HEK293 (cell line): ENCODE measurements around the gene ADGB.

Experiments
- CTCF ChIA-PET: fragments of 350-600 bp; formaldehyde crosslinking; extraction: SDS; loops from one replicate; lab custom pipeline; 2021; ENCODE audit warnings: antibody characterized with exemption; lab: Yijun Ruan, JAX
- POLR2A ChIA-PET: fragments of 300-600 bp; formaldehyde crosslinking; extraction: SDS; loops from one replicate; lab custom pipeline; 2020; ENCODE audit warnings: antibody characterized with exemption, inconsistent platforms; lab: Yijun Ruan, JAX
- H3K27ac ChIP-seq: fragments of 200-500 bp; sonication (Bioruptor generic); 2 replicates; pipeline ENCODE4 v1.5.1; 2014; ENCODE audit warnings: low read depth, low read length, control low read depth, inconsistent platforms; ENCODE audit errors: extremely low read depth
- H3K36me3 ChIP-seq, 2 experiments: fragments of 200-500 bp in 1 of 2; sonication (Bioruptor generic) in 1 of 2; 1 replicate in 1 of 2; 2 replicates in 1 of 2; pipeline ENCODE4 v1.5.1; 2014 to 2017; ENCODE audit warnings: inconsistent platforms in 2 of 2, low read length in 2 of 2; ENCODE audit not compliant: control insufficient read depth in 2 of 2, insufficient read depth in 1 of 2
- H3K4me1 ChIP-seq: fragments of 200-500 bp; sonication (Bioruptor generic); 2 replicates; pipeline ENCODE4 v1.5.1; 2014; ENCODE audit warnings: mild to moderate bottlenecking, low read length, inconsistent platforms; ENCODE audit not compliant: control insufficient read depth, insufficient read depth
- H3K4me3 ChIP-seq: 2 replicates; pipeline ENCODE4 v1.5.1; 2011; ENCODE audit warnings: low read depth, mild to moderate bottlenecking, control low read depth, low read length, moderate library complexity
- H3K9me3 ChIP-seq: fragments of 200-500 bp; sonication (Bioruptor generic); 2 replicates; pipeline ENCODE4 v1.5.1; 2014; ENCODE audit warnings: low read depth, low read length, inconsistent platforms; ENCODE audit not compliant: control insufficient read depth, insufficient read depth
- BCL11A ChIP-seq: fragments of 450-650 bp; formaldehyde crosslinking; IDR thresholded peaks from 2 replicates; pipeline ENCODE4 v1.5.1; 2016; ENCODE audit warnings: low read depth, missing biosample characterization, missing genetic modification characterization
- GLI2 ChIP-seq: fragments of 450-650 bp; formaldehyde crosslinking; IDR thresholded peaks from 2 replicates; pipeline ENCODE4; 2017; ENCODE audit warnings: missing biosample characterization, missing genetic modification characterization, low read depth, borderline replicate concordance
- KLF9 ChIP-seq: fragments of 450-650 bp; formaldehyde crosslinking; IDR thresholded peaks from 2 replicates; pipeline ENCODE4 v1.5.1; 2016; ENCODE audit warnings: missing biosample characterization, missing genetic modification characterization, low read depth
- MEIS1 ChIP-seq: sonication (generic); formaldehyde crosslinking; IDR thresholded peaks from 2 replicates; pipeline ENCODE4 v1.8.1; 2022; ENCODE audit warnings: missing genetic modification reagents, mild to moderate bottlenecking, borderline replicate concordance
- SCRT2 ChIP-seq: fragments of 450-650 bp; formaldehyde crosslinking; IDR thresholded peaks from 2 replicates; pipeline ENCODE4 v1.5.1; 2016; ENCODE audit warnings: missing biosample characterization, missing genetic modification characterization
- SP7 ChIP-seq: fragments of 450-650 bp; formaldehyde crosslinking; IDR thresholded peaks from 2 replicates; pipeline ENCODE4 v1.5.1; 2016; ENCODE audit warnings: missing biosample characterization, missing genetic modification characterization
- WT1 ChIP-seq: fragments of 450-650 bp; formaldehyde crosslinking; IDR thresholded peaks from 2 replicates; pipeline ENCODE4 v1.5.1; 2016; ENCODE audit warnings: missing biosample characterization, missing genetic modification characterization
- ZBTB8A ChIP-seq: fragments of 450-650 bp; formaldehyde crosslinking; IDR thresholded peaks from 2 replicates; pipeline ENCODE4 v1.5.1; 2016; ENCODE audit warnings: missing biosample characterization, missing genetic modification characterization
- ZNF138 ChIP-seq: fragments of 450-650 bp; formaldehyde crosslinking; IDR thresholded peaks from 2 replicates; pipeline ENCODE4 v1.5.1; 2016; ENCODE audit warnings: missing biosample characterization, missing genetic modification characterization, borderline replicate concordance
- ZNF223 ChIP-seq: fragments of 450-650 bp; formaldehyde crosslinking; IDR thresholded peaks from 2 replicates; pipeline ENCODE4 v1.5.1; 2016; ENCODE audit warnings: missing biosample characterization, missing genetic modification characterization
- ZNF23 ChIP-seq: fragments of 450-650 bp; formaldehyde crosslinking; IDR thresholded peaks from 2 replicates; pipeline ENCODE4 v1.5.1; 2016; ENCODE audit warnings: missing biosample characterization, missing genetic modification characterization, borderline replicate concordance
- ZNF341 ChIP-seq: fragments of 450-650 bp; formaldehyde crosslinking; IDR thresholded peaks from 2 replicates; pipeline ENCODE4; 2016; ENCODE audit warnings: low read depth, missing biosample characterization, missing genetic modification characterization
- ZNF561 ChIP-seq: fragments of 450-650 bp; IDR thresholded peaks from 2 replicates; pipeline ENCODE4 v1.5.1; 2018; ENCODE audit warnings: missing biosample characterization, missing genetic modification characterization, borderline replicate concordance
- ZNF660 ChIP-seq: fragments of 450-650 bp; IDR thresholded peaks from 2 replicates; pipeline ENCODE4 v1.5.1; 2018; ENCODE audit warnings: missing biosample characterization, mild to moderate bottlenecking, missing genetic modification characterization
- ZNF777 ChIP-seq: fragments of 450-650 bp; formaldehyde crosslinking; IDR thresholded peaks from 2 replicates; pipeline ENCODE4 v1.5.1; 2017; ENCODE audit warnings: missing biosample characterization, missing genetic modification characterization, borderline replicate concordance
- TF ChIP-seq, protein P1 (sequence below): fragments of 450-650 bp; formaldehyde crosslinking; IDR thresholded peaks from 2 replicates; pipeline ENCODE4 v1.5.1; 2016; ENCODE audit warnings: missing biosample characterization, missing genetic modification characterization
- TF ChIP-seq, protein P2 (sequence below): fragments of 450-650 bp; formaldehyde crosslinking; IDR thresholded peaks from 2 replicates; pipeline ENCODE4 v1.5.1; 2016; ENCODE audit warnings: missing biosample characterization, missing genetic modification characterization
- TF ChIP-seq, protein P3 (sequence below): fragments of 450-650 bp; formaldehyde crosslinking; IDR thresholded peaks from 2 replicates; pipeline ENCODE4; 2016; ENCODE audit warnings: missing biosample characterization, missing genetic modification characterization
- TF ChIP-seq, protein P4 (sequence below): fragments of 450-650 bp; formaldehyde crosslinking; IDR thresholded peaks from 2 replicates; pipeline ENCODE4 v1.5.1; 2016; ENCODE audit warnings: missing biosample characterization, missing genetic modification characterization
- TF ChIP-seq, protein P5 (sequence below): fragments of 450-650 bp; formaldehyde crosslinking; optimal IDR thresholded peaks from 2 replicates; pipeline ENCODE3; 2016; ENCODE audit warnings: missing biosample characterization, mild to moderate bottlenecking, missing genetic modification characterization
- TF ChIP-seq, protein P6 (sequence below): IDR thresholded peaks from 2 replicates; pipeline ENCODE4 v1.6.1; 2011; ENCODE audit warnings: mild to moderate bottlenecking, low read depth, low read length, borderline replicate concordance

ADGB gene

DNA sequence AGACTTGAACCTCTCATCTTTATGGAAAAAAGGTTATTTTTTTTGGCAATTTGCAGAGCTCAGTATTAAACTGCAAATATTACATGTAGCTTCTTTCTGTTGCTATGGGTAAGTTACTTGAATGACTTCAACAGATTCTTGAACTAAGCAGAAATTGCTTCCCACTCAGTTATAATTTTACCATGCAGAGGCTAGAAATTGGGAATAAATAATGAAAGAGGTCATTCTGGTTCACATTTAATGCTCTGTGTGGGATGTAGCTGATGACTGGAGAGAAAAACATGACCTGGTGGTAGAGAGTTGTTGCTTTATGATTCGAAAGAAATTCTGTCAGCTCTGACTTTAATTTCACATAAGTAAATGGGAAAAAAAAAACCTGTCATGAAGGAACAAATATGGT is 16.8 kb upstream of the ADGB start (continued):
- no peak for TF ChIP-seq KLF9 (tag by site-specific recombination)
- no peak for TF ChIP-seq BCL11A (tag by site-specific recombination)
- TF ChIP-seq, all 188 proteins: peak for 0

DNA sequence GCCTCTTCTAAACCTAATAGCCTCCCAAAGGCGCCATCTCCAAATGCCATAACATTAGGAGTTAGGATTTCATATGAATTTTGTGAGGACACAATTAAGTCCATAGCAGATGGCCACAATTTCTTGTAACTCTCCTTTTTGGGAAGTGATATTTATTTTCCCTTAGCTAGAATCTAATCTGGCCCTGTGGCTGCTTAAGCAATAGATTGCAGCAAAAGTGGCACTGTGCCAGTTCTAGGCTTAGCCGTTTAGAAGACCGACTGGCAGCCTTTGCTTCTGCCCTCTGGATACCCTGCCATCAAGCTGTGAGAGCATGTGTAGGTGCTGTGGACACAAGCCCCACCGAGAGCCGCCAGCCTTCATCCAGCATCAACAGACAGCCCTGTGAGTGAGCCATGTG is 15.9 kb upstream of the ADGB start:
- Histone ChIP-seq H3K4me1 (no peaks in the 10 kb centered on the region), H3K9me3 (no peaks in the 10 kb centered on the region), H3K36me3 (no peaks in the 10 kb centered on the region), H3K4me3 (no peak overlapping the region), H3K27ac (no peak overlapping the region)
- TF ChIP-seq ZBTB8A (tag by site-specific recombination) (no peak), ZNF341 (tag by site-specific recombination) (no peak), ZNF223 (tag by site-specific recombination) (no peak), SP7 (tag by site-specific recombination) (no peak), GLI2 (tag by site-specific recombination) (no peak), ZNF660 (tag by site-specific recombination) (no peak), ZNF138 (tag by site-specific recombination) (no peak), MEIS1 (CRISPR knock-in tag) (no peak), ZNF23 (tag by site-specific recombination) (no peak), SCRT2 (tag by site-specific recombination) (no peak), ZNF777 (no peak), ZNF561 (tag by site-specific recombination) (no peak), WT1 (tag by site-specific recombination) (no peak)
- TF ChIP-seq, protein P1, sequence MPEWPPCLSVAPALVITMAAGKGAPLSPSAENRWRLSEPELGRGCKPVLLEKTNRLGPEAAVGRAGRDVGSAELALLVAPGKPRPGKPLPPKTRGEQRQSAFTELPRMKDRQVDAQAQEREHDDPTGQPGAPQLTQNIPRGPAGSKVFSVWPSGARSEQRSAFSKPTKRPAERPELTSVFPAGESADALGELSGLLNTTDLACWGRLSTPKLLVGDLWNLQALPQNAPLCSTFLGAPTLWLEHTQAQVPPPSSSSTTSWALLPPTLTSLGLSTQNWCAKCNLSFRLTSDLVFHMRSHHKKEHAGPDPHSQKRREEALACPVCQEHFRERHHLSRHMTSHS (tag by site-specific recombination), result no peak
- TF ChIP-seq, protein P2, sequence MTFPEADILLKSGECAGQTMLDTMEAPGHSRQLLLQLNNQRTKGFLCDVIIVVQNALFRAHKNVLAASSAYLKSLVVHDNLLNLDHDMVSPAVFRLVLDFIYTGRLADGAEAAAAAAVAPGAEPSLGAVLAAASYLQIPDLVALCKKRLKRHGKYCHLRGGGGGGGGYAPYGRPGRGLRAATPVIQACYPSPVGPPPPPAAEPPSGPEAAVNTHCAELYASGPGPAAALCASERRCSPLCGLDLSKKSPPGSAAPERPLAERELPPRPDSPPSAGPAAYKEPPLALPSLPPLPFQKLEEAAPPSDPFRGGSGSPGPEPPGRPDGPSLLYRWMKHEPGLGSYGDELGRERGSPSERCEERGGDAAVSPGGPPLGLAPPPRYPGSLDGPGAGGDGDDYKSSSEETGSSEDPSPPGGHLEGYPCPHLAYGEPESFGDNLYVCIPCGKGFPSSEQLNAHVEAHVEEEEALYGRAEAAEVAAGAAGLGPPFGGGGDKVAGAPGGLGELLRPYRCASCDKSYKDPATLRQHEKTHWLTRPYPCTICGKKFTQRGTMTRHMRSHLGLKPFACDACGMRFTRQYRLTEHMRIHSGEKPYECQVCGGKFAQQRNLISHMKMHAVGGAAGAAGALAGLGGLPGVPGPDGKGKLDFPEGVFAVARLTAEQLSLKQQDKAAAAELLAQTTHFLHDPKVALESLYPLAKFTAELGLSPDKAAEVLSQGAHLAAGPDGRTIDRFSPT, result no peak
- TF ChIP-seq, protein P3, sequence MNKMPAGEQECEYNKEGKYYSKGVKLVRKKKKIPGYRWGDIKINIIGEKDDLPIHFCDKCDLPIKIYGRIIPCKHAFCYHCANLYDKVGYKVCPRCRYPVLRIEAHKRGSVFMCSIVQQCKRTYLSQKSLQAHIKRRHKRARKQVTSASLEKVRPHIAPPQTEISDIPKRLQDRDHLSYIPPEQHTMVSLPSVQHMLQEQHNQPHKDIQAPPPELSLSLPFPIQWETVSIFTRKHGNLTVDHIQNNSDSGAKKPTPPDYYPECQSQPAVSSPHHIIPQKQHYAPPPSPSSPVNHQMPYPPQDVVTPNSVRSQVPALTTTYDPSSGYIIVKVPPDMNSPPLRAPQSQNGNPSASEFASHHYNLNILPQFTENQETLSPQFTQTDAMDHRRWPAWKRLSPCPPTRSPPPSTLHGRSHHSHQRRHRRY (tag by site-specific recombination), result no peak
- TF ChIP-seq, protein P4, sequence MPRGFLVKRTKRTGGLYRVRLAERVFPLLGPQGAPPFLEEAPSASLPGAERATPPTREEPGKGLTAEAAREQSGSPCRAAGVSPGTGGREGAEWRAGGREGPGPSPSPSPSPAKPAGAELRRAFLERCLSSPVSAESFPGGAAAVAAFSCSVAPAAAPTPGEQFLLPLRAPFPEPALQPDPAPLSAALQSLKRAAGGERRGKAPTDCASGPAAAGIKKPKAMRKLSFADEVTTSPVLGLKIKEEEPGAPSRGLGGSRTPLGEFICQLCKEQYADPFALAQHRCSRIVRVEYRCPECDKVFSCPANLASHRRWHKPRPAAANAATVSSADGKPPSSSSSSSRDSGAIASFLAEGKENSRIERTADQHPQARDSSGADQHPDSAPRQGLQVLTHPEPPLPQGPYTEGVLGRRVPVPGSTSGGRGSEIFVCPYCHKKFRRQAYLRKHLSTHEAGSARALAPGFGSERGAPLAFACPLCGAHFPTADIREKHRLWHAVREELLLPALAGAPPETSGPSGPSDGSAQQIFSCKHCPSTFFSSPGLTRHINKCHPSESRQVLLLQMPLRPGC (tag by site-specific recombination), result no peak
- TF ChIP-seq, protein P5, sequence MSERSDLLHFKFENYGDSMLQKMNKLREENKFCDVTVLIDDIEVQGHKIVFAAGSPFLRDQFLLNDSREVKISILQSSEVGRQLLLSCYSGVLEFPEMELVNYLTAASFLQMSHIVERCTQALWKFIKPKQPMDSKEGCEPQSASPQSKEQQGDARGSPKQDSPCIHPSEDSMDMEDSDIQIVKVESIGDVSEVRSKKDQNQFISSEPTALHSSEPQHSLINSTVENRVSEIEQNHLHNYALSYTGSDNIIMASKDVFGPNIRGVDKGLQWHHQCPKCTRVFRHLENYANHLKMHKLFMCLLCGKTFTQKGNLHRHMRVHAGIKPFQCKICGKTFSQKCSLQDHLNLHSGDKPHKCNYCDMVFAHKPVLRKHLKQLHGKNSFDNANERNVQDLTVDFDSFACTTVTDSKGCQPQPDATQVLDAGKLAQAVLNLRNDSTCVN, result no peak
- TF ChIP-seq, protein P6, sequence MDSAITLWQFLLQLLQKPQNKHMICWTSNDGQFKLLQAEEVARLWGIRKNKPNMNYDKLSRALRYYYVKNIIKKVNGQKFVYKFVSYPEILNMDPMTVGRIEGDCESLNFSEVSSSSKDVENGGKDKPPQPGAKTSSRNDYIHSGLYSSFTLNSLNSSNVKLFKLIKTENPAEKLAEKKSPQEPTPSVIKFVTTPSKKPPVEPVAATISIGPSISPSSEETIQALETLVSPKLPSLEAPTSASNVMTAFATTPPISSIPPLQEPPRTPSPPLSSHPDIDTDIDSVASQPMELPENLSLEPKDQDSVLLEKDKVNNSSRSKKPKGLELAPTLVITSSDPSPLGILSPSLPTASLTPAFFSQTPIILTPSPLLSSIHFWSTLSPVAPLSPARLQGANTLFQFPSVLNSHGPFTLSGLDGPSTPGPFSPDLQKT, result no peak
- CTCF ChIA-PET, result no interaction called here
- POLR2A ChIA-PET, result no interaction called here
